ENCODE data around the gene IMMP2L.

DNA sequence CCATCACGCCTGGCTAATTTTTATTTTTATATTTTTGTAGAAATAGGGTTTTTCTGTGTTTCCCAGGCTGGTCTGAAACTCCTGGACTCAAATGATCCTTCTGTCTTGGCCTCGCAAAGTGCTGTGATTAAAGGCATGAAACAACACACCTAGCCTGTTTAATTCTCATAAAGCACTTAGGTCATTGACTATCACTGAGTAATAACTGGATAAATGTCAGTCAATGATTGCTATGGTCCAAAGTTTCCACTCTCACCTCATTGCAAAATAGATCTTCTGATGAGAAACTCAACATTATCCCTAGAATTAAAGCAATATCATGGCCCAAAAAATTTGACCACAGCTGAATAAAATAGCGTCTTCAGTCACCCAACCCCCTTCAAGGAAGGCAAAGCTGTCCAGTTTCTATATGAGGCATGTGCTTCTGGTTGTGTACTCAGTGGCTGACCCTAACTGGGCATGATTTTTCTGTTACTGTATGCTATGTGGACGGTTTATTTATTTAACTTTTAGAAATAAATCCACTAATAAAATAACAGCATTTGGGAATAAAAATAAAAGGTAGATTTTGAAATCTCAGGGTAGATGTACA, 557.9 kb downstream of the IMMP2L start:
- TF ChIP-seq, protein P1, sequence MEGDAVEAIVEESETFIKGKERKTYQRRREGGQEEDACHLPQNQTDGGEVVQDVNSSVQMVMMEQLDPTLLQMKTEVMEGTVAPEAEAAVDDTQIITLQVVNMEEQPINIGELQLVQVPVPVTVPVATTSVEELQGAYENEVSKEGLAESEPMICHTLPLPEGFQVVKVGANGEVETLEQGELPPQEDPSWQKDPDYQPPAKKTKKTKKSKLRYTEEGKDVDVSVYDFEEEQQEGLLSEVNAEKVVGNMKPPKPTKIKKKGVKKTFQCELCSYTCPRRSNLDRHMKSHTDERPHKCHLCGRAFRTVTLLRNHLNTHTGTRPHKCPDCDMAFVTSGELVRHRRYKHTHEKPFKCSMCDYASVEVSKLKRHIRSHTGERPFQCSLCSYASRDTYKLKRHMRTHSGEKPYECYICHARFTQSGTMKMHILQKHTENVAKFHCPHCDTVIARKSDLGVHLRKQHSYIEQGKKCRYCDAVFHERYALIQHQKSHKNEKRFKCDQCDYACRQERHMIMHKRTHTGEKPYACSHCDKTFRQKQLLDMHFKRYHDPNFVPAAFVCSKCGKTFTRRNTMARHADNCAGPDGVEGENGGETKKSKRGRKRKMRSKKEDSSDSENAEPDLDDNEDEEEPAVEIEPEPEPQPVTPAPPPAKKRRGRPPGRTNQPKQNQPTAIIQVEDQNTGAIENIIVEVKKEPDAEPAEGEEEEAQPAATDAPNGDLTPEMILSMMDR (conservative IDR thresholded peaks at IDR 0.05; ENCODE audit: low read length), result no peak
- no peak for TF ChIP-seq EZH2phosphoT487 (IDR thresholded peaks at IDR 0.05; ENCODE audit: borderline replicate concordance)

Measured in Loucy (cell line).